ENCODE measurements around the gene NEK4. TPM values are rescaled to one million over a fixed set of nuclear protein-coding genes. Genes with fewer than 3 reads are reported as not detected.
A peak's percentile ranks its signal among the peaks of the same experiment; 100 is the strongest.

Gene NEK4
- 38.0 and 38.5 TPM in 2 replicates for total RNA-seq (2016; rRNA removed; fragmentation: Illumina TruSeq; extraction: Trizol)
- total RNA-seq (2016; cell fraction: cytosol; rRNA removed; fragmentation: Illumina TruSeq; extraction: Trizol; ENCODE audit: low read depth) = 18.0 and 19.7 TPM in 2 replicates
- 34.9 and 36.4 TPM in 2 replicates for total RNA-seq (2016; cell fraction: insoluble cytoplasmic fraction; rRNA removed; fragmentation: Illumina TruSeq; extraction: Trizol)
- 51.1 and 53.4 TPM in 2 replicates for total RNA-seq (2016; cell fraction: membrane; rRNA removed; fragmentation: Illumina TruSeq; extraction: Trizol)
- total RNA-seq (2016; cell fraction: nucleus; rRNA removed; fragmentation: Illumina TruSeq; extraction: Trizol) = 26.1 and 33.6 TPM in 2 replicates
- polyA plus RNA-seq (2011; rRNA removed) = 16.5 and 16.7 TPM in 2 replicates
- polyA plus RNA-seq (2011; cell fraction: cytosol; rRNA removed) = 8.4 and 11.3 TPM in 2 replicates
- 13.6 and 17.2 TPM in 2 replicates for polyA plus RNA-seq (2011; cell fraction: nucleus; rRNA removed)
- polyA plus RNA-seq (2012) = 13.3 and 14.9 TPM in 2 replicates
- 8.7 and 9.1 TPM in 2 replicates for polyA plus RNA-seq (2016; cell fraction: cytosol; fragmentation: Illumina TruSeq; extraction: Trizol; ENCODE audit: low read depth)
- 27.2 and 31.1 TPM in 2 replicates for polyA plus RNA-seq (2016; cell fraction: insoluble cytoplasmic fraction; fragmentation: Illumina TruSeq; extraction: Trizol; ENCODE audit: low read depth)
- polyA plus RNA-seq (2016; cell fraction: membrane; fragmentation: Illumina TruSeq; extraction: Trizol; ENCODE audit: low read depth) = 22.7 and 22.9 TPM in 2 replicates
- polyA plus RNA-seq (2016; cell fraction: nucleus; fragmentation: Illumina TruSeq; extraction: Trizol; ENCODE audit: insufficient read depth, low read depth) = 31.4 and 31.8 TPM in 2 replicates
- 8.2 and 15.1 TPM in 2 replicates for polyA minus RNA-seq (2011; rRNA and poly(A)+ RNA removed; ENCODE audit: low replicate concordance)
- polyA minus RNA-seq (2011; cell fraction: cytosol; rRNA and poly(A)+ RNA removed) = 12.0 and 14.8 TPM in 2 replicates
- 31.7 and 49.4 TPM in 2 replicates for polyA minus RNA-seq (2011; cell fraction: nucleus; rRNA and poly(A)+ RNA removed)
- Bru-seq, nascent RNA = percentile 66 among the genes with signal in this experiment
- BruChase-seq, experiment 1, labeled RNA remaining after a 6-hour chase = percentile 76 among the genes with signal in this experiment
- percentile 70 among the genes with signal in this experiment for BruChase-seq, experiment 2, labeled RNA remaining after a 2-hour chase
- long read RNA-seq, experiment 1, full-length matches to known transcripts = 3 of 11 reads
- long read RNA-seq, experiment 1, partial matches to known transcripts = 4 of 11 reads
- long read RNA-seq, experiment 1, other reads (novel, unspliced or antisense) = 4 of 11 reads
- long read RNA-seq, experiment 2, full-length matches to known transcripts = 2 of 10 reads
- long read RNA-seq, experiment 2, partial matches to known transcripts = 0 of 10 reads
- long read RNA-seq, experiment 2, other reads (novel, unspliced or antisense) = 8 of 10 reads

DNA sequence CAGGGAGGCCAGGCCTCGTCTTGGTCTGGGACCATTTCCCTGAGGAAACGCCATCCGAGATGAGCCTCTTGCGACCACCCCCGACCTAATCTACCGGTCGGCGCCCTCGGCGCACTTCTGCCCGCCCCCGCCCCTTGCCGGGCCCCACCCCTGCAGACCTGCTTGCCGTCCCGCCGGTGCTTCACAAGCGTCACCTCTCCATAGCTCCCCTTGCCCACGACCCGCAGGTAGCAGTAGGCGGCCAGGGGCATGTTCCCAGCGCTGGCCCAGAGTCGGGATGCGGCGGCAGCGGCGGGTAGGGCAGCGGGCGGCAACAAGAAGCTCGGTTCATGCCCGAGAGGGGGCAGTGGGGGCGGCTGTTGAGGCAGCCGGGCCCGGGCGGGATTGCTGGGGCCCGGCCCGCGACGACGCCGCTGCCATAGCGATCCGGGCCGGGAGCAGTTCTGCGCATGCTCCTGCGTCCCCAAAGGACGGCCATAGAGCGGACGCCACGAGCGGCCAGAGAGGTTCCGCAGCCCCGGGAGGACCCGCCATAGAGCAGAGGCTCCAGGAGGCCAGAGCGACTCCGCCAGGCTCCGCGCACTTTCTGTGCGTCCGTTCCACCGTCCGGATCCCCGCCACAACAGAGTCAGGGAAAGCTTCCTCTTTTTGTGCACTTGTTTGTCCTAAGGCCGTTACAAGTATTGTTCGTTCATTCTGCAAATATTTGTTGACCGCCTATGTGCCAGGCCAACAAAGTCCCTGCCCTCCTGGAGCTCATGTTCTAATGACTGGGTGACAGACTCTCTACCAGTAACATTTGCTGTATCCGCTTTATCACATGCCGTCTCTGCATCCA, at the start of gene NEK4:
NEK4 (minus strand) TSS at position 445 of the 838 bp plus-strand sequence; CDS start at position 251, 194 bp downstream.
- Histone ChIP-seq H2AFZ (ENCODE audit: low read length) (peak within 1 kb of the TSS; percentile 82), H3K9ac (ENCODE audit: insufficient read depth, low read depth, low read length) (peak within 1 kb of the TSS; percentile 79), H3K4me2 (ENCODE audit: low read depth, low read length) (peak within 1 kb of the TSS; percentile 94), H3K27ac (ENCODE audit: extremely low read length, insufficient read depth, low read length) (peak within 1 kb of the TSS; percentile 80), H3K36me3 (replicated peaks in 1 of 2; ENCODE audit: control insufficient read depth in 1 of 2, insufficient read depth in 2 of 2, low read length in 2 of 2) (peaks cover 6 to 18% of the 10 kb centered on the region in 2 experiments; a peak in 4 of 5 replicates), H3K27me3 (ENCODE audit: control insufficient read depth in 1 of 2, insufficient read depth in 2 of 2, low read length in 2 of 2) (no peaks in the 10 kb centered on the region), H4K20me1 (ENCODE audit: insufficient read depth, low read length) (no peaks in the 10 kb centered on the region), H3K9me3 (ENCODE audit: low read length) (no peaks in the 10 kb centered on the region), H3K79me2 (ENCODE audit: insufficient read depth, low read length) (peaks cover 17% of the 10 kb centered on the region), H3K4me1 (ENCODE audit: insufficient read depth, low read length) (peaks cover 60% of the 10 kb centered on the region), H3K4me3 (replicated peaks in 1 of 3; ENCODE audit: insufficient read depth in 1 of 3, low read depth in 2 of 3, low read length in 3 of 3) (peak within 1 kb of the TSS; percentile 52 to 89 (median 72))
- 1% methylated on average over 33 of the region's 67 CpGs for WGBS (ENCODE audit: low lambda C conversion rate)
- CTCF ChIA-PET (ENCODE audit: low intra/inter-chr PET ratio, low total read pairs) = no interaction called here
- ATAC-seq = peak; percentile 91
- intact Hi-C loops (cut with micrococcal nuclease; ENCODE audit: unreplicated experiment) (loop anchor here (2.0 to 10.0 kb wide), 2 partner anchors 16 to 54 kb away; no protein-coding TSS in a partner anchor), in situ Hi-C loops (cut with HindIII; ENCODE audit: extremely low pct_ligation_motif_present, low pct_unique_long_range_greater_than_20kb) (no loop called here)
- no TSS peak for BruUV-seq (replicated peaks)
- FAIRE-seq = no peak
- POLR2A ChIA-PET = interaction anchor here (0.7 to 18.4 kb wide), 13 partner anchors 9 to 126 kb away, joined by 3 to 466 read pairs (median 4); partner anchors contain the start of genes GLT8D1, ITIH3, SPCS1 and STIMATE
- peak; percentile 85 for DNase-seq (ENCODE audit: low spot score)
- TF ChIP-seq ZNF136 (CRISPR knock-in tag; IDR thresholded peaks at IDR 0.05; ENCODE audit: low read depth) (no peak), ZNF296 (CRISPR knock-in tag; conservative IDR thresholded peaks at IDR 0.05) (0 out of 2 replicates have a peak, but pooled peaks have one; percentile 27), CREBL2 (CRISPR knock-in tag; IDR thresholded peaks at IDR 0.05; ENCODE audit: borderline replicate concordance) (no peak), MTA3 (CRISPR knock-in tag; IDR thresholded peaks at IDR 0.05) (no peak), XBP1 (CRISPR knock-in tag; IDR thresholded peaks at IDR 0.05) (no peak), PHF5A (CRISPR knock-in tag; IDR thresholded peaks at IDR 0.05; ENCODE audit: low read depth, unreplicated experiment) (no peak), TARDBP (CRISPR knock-in tag; IDR thresholded peaks at IDR 0.05) (peak; percentile 63; the same call in 1 of the 2 replicates), SNAPC2 (CRISPR knock-in tag; IDR thresholded peaks at IDR 0.05) (no peak), ZNF704 (CRISPR knock-in tag; IDR thresholded peaks at IDR 0.05; ENCODE audit: borderline replicate concordance) (peak; percentile 51; the same call in 1 of the 2 replicates), ZNF431 (CRISPR knock-in tag; IDR thresholded peaks at IDR 0.05; ENCODE audit: borderline replicate concordance, low read depth) (peak; percentile 70; the same call in 1 of the 2 replicates), ZNF446 (CRISPR knock-in tag; IDR thresholded peaks at IDR 0.05) (no peak), KLF6 (CRISPR knock-in tag; IDR thresholded peaks at IDR 0.05) (no peak), TBX3 (IDR thresholded peaks at IDR 0.05; ENCODE audit: borderline replicate concordance) (no peak), HCFC1 (IDR thresholded peaks at IDR 0.05; ENCODE audit: low read depth, low read length) (no peak), GLMP (CRISPR knock-in tag; IDR thresholded peaks at IDR 0.05; ENCODE audit: borderline replicate concordance) (no peak)

Measured in HepG2 (cell line).